ENCODE measurements around the gene GJB5.

The GJB5 gene

DNA sequence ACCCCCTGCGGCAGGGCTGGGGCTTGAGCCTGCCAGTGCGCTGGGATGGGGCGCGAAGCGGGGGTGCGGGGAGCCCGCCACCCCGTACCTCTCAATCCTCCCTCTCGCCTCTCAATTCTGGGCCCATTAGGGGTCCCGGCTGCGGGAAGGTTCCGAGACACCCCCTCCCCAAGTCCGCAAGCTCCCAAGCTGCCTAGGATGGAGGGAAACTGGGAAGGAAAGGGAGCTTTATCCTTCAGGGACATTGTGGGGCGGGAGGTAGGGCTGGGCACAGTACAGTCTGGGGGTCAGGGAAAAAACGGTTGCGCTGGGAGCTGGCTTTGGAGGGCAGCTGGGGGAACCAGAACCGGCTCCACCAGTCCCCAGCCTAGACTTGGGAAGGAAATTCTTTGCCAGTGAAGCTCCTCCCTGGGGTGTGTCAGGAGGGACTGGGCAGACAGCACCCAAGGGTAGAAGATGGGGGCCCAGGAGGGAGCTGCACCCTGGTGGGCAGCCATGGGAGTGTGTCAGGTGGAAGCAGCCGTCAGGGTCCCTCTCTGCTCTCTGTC is 27.1 kb downstream of the GJB5 start:
- no peaks in the 10 kb centered on the region for H3K9me3 ChIP-seq (ENCODE audit: low read length)
- no peaks in the 10 kb centered on the region for H3K36me3 ChIP-seq (ENCODE audit: insufficient read depth, low read length)
- no peaks in the 10 kb centered on the region for H3K4me1 ChIP-seq (ENCODE audit: insufficient read depth, low read length)
- no peak overlapping the region for H2AFZ ChIP-seq (ENCODE audit: low read depth, low read length)
- no peak overlapping the region for H3K4me3 ChIP-seq (ENCODE audit: low read length)
- H3K27me3 ChIP-seq (ENCODE audit: insufficient read depth, low read length), result peaks cover 52% of the 10 kb centered on the region

DNA sequence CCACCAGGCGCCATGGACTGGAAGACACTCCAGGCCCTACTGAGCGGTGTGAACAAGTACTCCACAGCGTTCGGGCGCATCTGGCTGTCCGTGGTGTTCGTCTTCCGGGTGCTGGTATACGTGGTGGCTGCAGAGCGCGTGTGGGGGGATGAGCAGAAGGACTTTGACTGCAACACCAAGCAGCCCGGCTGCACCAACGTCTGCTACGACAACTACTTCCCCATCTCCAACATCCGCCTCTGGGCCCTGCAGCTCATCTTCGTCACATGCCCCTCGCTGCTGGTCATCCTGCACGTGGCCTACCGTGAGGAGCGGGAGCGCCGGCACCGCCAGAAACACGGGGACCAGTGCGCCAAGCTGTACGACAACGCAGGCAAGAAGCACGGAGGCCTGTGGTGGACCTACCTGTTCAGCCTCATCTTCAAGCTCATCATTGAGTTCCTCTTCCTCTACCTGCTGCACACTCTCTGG is 29.9 kb downstream of the GJB5 start:
- Histone ChIP-seq H3K9me3 (ENCODE audit: low read length) (no peaks in the 10 kb centered on the region), H3K27me3 (ENCODE audit: insufficient read depth, low read length) (peaks cover 38% of the 10 kb centered on the region), H3K4me3 (ENCODE audit: low read length) (no peak overlapping the region), H3K36me3 (ENCODE audit: insufficient read depth, low read length) (no peaks in the 10 kb centered on the region), H3K4me1 (ENCODE audit: insufficient read depth, low read length) (no peaks in the 10 kb centered on the region), H2AFZ (ENCODE audit: low read depth, low read length) (no peak overlapping the region)

DNA sequence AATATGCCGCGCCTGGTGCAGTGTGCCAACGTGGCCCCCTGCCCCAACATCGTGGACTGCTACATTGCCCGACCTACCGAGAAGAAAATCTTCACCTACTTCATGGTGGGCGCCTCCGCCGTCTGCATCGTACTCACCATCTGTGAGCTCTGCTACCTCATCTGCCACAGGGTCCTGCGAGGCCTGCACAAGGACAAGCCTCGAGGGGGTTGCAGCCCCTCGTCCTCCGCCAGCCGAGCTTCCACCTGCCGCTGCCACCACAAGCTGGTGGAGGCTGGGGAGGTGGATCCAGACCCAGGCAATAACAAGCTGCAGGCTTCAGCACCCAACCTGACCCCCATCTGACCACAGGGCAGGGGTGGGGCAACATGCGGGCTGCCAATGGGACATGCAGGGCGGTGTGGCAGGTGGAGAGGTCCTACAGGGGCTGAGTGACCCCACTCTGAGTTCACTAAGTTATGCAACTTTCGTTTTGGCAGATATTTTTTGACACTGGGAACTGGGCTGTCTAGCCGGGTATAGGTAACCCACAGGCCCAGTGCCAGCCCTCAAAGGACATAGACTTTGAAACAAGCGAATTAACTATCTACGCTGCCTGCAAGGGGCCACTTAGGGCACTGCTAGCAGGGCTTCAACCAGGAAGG is 30.5 kb downstream of the GJB5 start:
- no peaks in the 10 kb centered on the region for H3K9me3 ChIP-seq (ENCODE audit: low read length)
- peaks cover 33% of the 10 kb centered on the region for H3K27me3 ChIP-seq (ENCODE audit: insufficient read depth, low read length)
- no peaks in the 10 kb centered on the region for H3K36me3 ChIP-seq (ENCODE audit: insufficient read depth, low read length)
- H3K4me1 ChIP-seq (ENCODE audit: insufficient read depth, low read length), result no peaks in the 10 kb centered on the region
- no peak overlapping the region for H2AFZ ChIP-seq (ENCODE audit: low read depth, low read length)
- no peak overlapping the region for H3K4me3 ChIP-seq (ENCODE audit: low read length)

DNA sequence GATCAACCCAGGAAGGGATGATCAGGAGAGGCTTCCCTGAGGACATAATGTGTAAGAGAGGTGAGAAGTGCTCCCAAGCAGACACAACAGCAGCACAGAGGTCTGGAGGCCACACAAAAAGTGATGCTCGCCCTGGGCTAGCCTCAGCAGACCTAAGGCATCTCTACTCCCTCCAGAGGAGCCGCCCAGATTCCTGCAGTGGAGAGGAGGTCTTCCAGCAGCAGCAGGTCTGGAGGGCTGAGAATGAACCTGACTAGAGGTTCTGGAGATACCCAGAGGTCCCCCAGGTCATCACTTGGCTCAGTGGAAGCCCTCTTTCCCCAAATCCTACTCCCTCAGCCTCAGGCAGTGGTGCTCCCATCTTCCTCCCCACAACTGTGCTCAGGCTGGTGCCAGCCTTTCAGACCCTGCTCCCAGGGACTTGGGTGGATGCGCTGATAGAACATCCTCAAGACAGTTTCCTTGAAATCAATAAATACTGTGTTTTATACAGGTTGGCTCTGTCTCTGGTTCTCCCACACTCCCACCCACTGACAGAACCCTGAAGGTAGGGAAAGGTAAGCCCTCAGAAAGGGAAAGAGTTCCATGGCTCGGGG is 31.1 kb downstream of the GJB5 start:
- H2AFZ ChIP-seq (ENCODE audit: low read depth, low read length), result no peak overlapping the region
- H3K36me3 ChIP-seq (ENCODE audit: insufficient read depth, low read length), result no peaks in the 10 kb centered on the region
- no peaks in the 10 kb centered on the region for H3K4me1 ChIP-seq (ENCODE audit: insufficient read depth, low read length)
- no peaks in the 10 kb centered on the region for H3K9me3 ChIP-seq (ENCODE audit: low read length)
- peaks cover 27% of the 10 kb centered on the region for H3K27me3 ChIP-seq (ENCODE audit: insufficient read depth, low read length)
- no peak overlapping the region for H3K4me3 ChIP-seq (ENCODE audit: low read length)

DNA sequence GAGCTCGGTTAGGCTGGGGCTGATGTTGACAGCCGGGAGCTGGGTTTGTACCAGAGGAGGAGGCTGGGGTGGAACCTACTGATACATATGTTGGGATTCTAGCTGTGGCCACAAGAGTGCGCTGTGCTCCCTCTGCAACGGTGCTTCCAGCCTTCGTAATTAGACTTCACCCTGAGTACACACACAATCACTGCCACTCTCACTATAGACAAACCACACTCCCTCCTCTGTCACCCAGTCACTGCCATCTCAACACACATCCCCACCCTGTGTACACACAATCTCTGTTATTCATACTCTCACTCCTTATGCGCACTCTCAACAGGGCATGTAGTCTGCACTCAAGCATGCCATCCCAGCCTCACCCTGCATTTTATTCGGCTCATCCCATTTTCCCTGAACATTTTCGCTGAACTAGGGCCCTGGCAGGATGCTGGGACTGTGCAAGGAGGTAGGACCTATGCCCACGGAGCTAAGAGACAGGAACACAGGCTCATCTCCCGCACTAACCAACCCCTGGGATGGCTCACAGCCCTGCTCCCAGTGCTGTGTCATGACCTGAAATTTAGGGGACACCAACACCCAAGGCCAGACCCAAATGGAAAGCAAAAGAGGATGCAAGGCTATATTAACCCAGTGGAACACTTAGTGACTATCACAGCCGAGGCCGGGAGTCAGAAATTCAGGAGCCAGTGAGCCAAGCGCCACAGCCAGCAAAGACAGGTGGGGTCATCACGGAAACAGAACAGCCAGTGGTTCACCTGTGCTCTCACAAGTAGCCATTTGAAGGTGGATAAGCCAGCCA is 31.9 kb downstream of the GJB5 start:
- H3K27me3 ChIP-seq (ENCODE audit: insufficient read depth, low read length), result peaks cover 19% of the 10 kb centered on the region
- no peak overlapping the region for H3K4me3 ChIP-seq (ENCODE audit: low read length)
- no peaks in the 10 kb centered on the region for H3K9me3 ChIP-seq (ENCODE audit: low read length)
- H3K4me1 ChIP-seq (ENCODE audit: insufficient read depth, low read length), result no peaks in the 10 kb centered on the region
- no peak overlapping the region for H2AFZ ChIP-seq (ENCODE audit: low read depth, low read length)
- no peaks in the 10 kb centered on the region for H3K36me3 ChIP-seq (ENCODE audit: insufficient read depth, low read length)

DNA sequence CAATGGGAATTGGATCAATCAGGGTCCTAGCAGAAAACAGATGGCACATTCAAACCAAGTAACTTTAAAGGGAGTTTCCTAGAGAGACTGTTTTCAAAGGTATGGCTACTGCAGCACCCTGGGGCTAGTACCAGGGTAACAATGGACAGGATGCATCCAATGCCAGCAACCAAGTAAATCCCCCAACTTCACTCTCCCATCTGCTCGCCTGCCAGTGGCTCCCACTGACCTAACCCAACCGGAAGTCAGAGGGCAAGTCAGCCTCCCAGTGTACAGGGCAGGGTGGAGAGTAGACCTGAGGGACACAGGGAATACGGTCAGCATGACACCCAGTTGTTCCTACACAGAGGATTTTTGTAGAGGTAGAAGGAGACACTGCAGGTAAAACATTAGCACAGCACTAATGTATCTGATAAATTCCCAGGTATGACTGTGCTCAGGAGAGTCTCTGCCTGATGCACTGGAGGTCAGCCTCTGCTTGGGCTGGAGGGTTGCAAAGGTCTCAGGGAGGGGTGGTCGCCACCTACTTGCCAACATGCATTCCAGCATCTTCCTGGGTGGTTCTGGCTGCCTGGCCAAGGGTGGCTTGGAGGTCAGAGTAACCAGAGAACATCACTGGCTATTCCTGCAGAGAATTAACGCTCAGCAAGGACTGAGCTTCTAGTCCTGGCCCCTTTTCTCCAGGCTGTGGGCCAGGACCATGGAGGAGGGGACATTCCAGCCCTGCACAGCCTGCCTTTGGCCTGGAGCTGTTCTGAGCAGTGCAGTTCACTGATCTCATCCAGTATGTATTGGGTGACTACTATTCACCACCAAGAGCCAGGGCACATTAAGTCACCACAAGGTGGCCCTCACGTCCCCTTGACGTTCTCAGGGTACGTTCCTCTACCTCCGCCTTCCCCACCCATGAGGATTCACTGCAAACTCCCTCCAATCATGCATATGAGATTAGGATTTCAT is 32.9 kb downstream of the GJB5 start:
- H3K9me3 ChIP-seq (ENCODE audit: low read length), result no peaks in the 10 kb centered on the region

DNA sequence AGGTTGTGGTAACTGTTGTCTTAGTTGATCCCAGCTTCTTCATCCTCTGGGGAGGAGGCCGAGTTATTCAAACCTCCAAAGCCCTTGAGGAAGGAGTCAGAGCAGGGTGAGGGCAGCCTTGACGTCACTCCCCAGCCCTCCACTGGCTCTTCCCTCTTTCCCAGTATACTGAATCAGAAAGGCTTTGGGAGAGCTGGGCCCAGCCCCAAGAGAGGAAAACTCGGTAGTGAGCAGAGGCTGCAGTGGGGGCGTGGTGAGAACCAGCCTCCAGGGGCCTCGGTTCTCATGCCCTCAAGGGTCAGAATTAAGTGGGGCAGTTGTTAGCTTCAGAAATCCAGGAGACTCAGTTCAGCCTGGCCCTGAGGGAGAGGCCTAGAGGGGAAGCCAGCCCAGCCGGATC is 36.1 kb downstream of the GJB5 start:
- Histone ChIP-seq H3K36me3 (ENCODE audit: insufficient read depth, low read length) (no peaks in the 10 kb centered on the region), H2AFZ (ENCODE audit: low read depth, low read length) (no peak overlapping the region), H3K27me3 (ENCODE audit: insufficient read depth, low read length) (no peaks in the 10 kb centered on the region), H3K9me3 (ENCODE audit: low read length) (no peaks in the 10 kb centered on the region), H3K4me3 (ENCODE audit: low read length) (no peak overlapping the region), H3K4me1 (ENCODE audit: insufficient read depth, low read length) (no peaks in the 10 kb centered on the region)

More for the DNA sequence above, 32.9 kb downstream of the GJB5 start:
- Histone ChIP-seq H2AFZ (ENCODE audit: low read depth, low read length) (no peak overlapping the region), H3K36me3 (ENCODE audit: insufficient read depth, low read length) (no peaks in the 10 kb centered on the region), H3K4me3 (ENCODE audit: low read length) (no peak overlapping the region), H3K27me3 (ENCODE audit: insufficient read depth, low read length) (peaks cover 9% of the 10 kb centered on the region), H3K4me1 (ENCODE audit: insufficient read depth, low read length) (no peaks in the 10 kb centered on the region)

DNA sequence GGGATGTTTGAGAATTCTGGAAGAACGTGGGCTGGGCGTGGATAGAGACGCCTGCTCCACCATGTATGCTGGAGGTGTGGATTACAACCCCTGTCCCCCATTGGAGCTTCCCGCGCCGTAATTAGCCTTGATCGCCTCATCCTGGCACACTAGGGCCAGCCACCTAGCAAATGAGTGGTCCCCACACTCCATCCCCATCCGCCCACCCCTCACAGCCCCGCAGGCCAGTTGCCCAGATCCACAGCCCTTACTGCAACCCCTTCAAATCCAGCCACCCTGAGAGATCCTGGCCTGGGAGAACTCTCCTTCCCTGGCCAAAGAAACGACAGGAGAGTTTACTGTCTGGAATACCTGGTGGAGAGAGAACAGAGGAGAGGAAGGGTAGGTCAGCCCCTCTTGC is 37.6 kb downstream of the GJB5 start:
- Histone ChIP-seq H3K4me1 (ENCODE audit: insufficient read depth, low read length) (no peaks in the 10 kb centered on the region), H3K9me3 (ENCODE audit: low read length) (no peaks in the 10 kb centered on the region), H3K27me3 (ENCODE audit: insufficient read depth, low read length) (no peaks in the 10 kb centered on the region), H3K36me3 (ENCODE audit: insufficient read depth, low read length) (no peaks in the 10 kb centered on the region), H2AFZ (ENCODE audit: low read depth, low read length) (no peak overlapping the region), H3K4me3 (ENCODE audit: low read length) (no peak overlapping the region)

DNA sequence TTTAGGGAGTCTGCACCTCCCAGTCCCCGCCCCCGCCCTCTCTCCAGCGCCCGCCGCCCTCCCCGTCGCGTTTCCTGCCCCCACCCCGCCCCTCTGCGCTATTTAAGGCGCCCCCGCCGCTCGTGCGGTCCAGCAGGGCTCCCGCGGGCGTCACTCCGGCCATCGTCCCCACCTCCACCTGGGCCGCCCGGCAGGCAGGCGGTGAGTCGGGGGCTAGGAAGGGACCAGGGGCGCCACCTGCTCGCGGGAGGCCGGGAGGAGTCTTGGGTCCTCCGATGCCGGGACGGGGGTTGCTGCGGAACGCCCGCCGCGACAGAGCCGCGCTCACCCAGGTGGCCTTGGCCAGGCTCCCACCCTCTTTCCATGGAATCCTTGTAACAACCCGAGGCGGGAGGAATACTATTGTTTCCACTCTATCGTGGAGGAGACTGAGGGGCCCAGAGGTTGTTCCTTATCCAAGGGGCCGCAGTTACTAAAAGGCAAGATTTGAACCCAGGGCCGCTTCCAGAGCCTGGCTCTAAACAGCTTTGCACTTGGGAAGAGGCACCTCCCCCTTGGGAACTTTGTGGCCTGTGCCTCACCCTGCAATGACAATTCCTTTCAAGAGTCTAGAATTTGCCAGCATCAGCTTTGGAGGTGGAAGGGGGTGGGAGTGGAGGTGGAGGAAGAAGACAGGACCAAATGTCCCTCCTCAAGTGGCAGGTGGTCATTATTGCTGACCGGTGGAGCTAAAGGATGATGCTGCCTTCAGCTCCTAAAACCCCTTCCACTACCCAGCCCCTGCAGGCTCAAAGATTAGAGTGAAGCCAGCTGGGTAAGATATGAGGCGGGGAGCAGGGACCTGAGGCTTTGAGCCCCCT is 38.3 kb downstream of the GJB5 start, which contains the start of gene GJA4:
GJA4 (plus strand) TSS at position 132 of the 860 bp plus-strand sequence. CDS start 1,215 bp downstream, outside the sequence.
- H3K9me3 ChIP-seq (ENCODE audit: low read length), result no peaks in the 10 kb centered on the region
- no peaks in the 10 kb centered on the region for H3K4me1 ChIP-seq (ENCODE audit: insufficient read depth, low read length)
- H3K36me3 ChIP-seq (ENCODE audit: insufficient read depth, low read length), result no peaks in the 10 kb centered on the region
- no peak within 1 kb of the TSS for H3K4me3 ChIP-seq (ENCODE audit: low read length)
- H3K27me3 ChIP-seq (ENCODE audit: insufficient read depth, low read length), result no peaks in the 10 kb centered on the region
- no peak within 1 kb of the TSS for H2AFZ ChIP-seq (ENCODE audit: low read depth, low read length)

DNA sequence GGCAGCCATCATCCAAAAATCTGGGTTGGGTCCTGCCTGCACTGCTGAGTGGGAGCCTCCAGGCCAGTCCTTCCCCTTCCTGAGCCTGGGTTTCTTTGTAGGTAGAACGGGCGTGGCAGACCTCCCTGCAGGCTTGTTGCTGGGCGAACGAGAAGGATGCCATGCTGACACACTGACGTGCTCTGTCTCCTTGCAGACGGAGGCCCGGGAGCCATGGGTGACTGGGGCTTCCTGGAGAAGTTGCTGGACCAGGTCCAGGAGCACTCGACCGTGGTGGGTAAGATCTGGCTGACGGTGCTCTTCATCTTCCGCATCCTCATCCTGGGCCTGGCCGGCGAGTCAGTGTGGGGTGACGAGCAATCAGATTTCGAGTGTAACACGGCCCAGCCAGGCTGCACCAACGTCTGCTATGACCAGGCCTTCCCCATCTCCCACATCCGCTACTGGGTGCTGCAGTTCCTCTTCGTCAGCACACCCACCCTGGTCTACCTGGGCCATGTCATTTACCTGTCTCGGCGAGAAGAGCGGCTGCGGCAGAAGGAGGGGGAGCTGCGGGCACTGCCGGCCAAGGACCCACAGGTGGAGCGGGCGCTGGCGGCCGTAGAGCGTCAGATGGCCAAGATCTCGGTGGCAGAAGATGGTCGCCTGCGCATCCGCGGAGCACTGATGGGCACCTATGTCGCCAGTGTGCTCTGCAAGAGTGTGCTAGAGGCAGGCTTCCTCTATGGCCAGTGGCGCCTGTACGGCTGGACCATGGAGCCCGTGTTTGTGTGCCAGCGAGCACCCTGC is 39.3 kb downstream of the GJB5 start:
- Histone ChIP-seq H3K4me3 (ENCODE audit: low read length) (no peak overlapping the region), H3K36me3 (ENCODE audit: insufficient read depth, low read length) (no peaks in the 10 kb centered on the region), H2AFZ (ENCODE audit: low read depth, low read length) (no peak overlapping the region), H3K9me3 (ENCODE audit: low read length) (no peaks in the 10 kb centered on the region), H3K27me3 (ENCODE audit: insufficient read depth, low read length) (no peaks in the 10 kb centered on the region), H3K4me1 (ENCODE audit: insufficient read depth, low read length) (no peaks in the 10 kb centered on the region)

DNA sequence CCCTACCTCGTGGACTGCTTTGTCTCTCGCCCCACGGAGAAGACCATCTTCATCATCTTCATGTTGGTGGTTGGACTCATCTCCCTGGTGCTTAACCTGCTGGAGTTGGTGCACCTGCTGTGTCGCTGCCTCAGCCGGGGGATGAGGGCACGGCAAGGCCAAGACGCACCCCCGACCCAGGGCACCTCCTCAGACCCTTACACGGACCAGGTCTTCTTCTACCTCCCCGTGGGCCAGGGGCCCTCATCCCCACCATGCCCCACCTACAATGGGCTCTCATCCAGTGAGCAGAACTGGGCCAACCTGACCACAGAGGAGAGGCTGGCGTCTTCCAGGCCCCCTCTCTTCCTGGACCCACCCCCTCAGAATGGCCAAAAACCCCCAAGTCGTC is 39.9 kb downstream of the GJB5 start:
- Histone ChIP-seq H2AFZ (ENCODE audit: low read depth, low read length) (no peak overlapping the region), H3K9me3 (ENCODE audit: low read length) (no peaks in the 10 kb centered on the region), H3K4me1 (ENCODE audit: insufficient read depth, low read length) (no peaks in the 10 kb centered on the region), H3K36me3 (ENCODE audit: insufficient read depth, low read length) (no peaks in the 10 kb centered on the region), H3K4me3 (ENCODE audit: low read length) (no peak overlapping the region), H3K27me3 (ENCODE audit: insufficient read depth, low read length) (no peaks in the 10 kb centered on the region)

Measured in neuron (in vitro differentiated cells).